GM23338 (cell line): Measurements from ENCODE around the gene DNAJC13. TPM values are rescaled to one million over a fixed set of nuclear protein-coding genes. Genes with fewer than 3 reads are reported as not detected.

ENCODE experiments used
- ATAC-seq: fragments of 200-7000 bp; cut with Tn5 transposase; 3 replicates; pipeline ENCODE4 v1.9.1; 2020
- DNase-seq: peaks from one replicate; pipeline ENCODE4 v3.0.0-alpha.2; 2015; ENCODE audit warnings: low spot score
- H2AFZ ChIP-seq: fragments of 200-600 bp; sonication (generic); 2 replicates; pipeline ENCODE4 v1.8.0; 2016; ENCODE audit warnings: antibody characterized with exemption, mild to moderate bottlenecking, moderate library complexity
- H3F3A ChIP-seq: fragments of 200-600 bp; sonication (generic); replicated peaks from 2 replicates; pipeline ENCODE4 v1.8.0; 2017; ENCODE audit warnings: antibody characterized with exemption, mixed run types, low read depth
- H3K27ac ChIP-seq: fragments of 200-600 bp; sonication (generic); 2 replicates; pipeline ENCODE4 v1.6.1; 2016; ENCODE audit warnings: low read depth
- H3K27me3 ChIP-seq: fragments of 200-600 bp; sonication (generic); 2 replicates; pipeline ENCODE4 v1.8.0; 2016; ENCODE audit warnings: mild to moderate bottlenecking, mixed run types, moderate library complexity; ENCODE audit not compliant: insufficient read depth
- H3K36me3 ChIP-seq: fragments of 200-600 bp; sonication (generic); 2 replicates; pipeline ENCODE4 v1.8.0; 2016; ENCODE audit warnings: mild to moderate bottlenecking; ENCODE audit not compliant: insufficient read depth
- H3K4me1 ChIP-seq: fragments of 200-600 bp; sonication (generic); 2 replicates; pipeline ENCODE4 v1.8.0; 2016; ENCODE audit warnings: mild to moderate bottlenecking, moderate library complexity; ENCODE audit not compliant: insufficient read depth
- H3K4me2 ChIP-seq: fragments of 200-600 bp; sonication (generic); 2 replicates; pipeline ENCODE4 v1.7.1; 2017; ENCODE audit warnings: mixed run types
- H3K4me3 ChIP-seq: fragments of 200-600 bp; sonication (generic); 2 replicates; pipeline ENCODE4 v1.6.1; 2016; ENCODE audit warnings: mixed run types
- H3K79me2 ChIP-seq: fragments of 200-600 bp; sonication (generic); replicated peaks from 2 replicates; pipeline ENCODE4 v1.8.0; 2017; ENCODE audit warnings: mild to moderate bottlenecking; ENCODE audit not compliant: insufficient read depth
- H3K9me2 ChIP-seq: fragments of 200-600 bp; sonication (generic); 2 replicates; pipeline ENCODE4 v1.8.0; 2017; ENCODE audit not compliant: insufficient read depth
- H4K20me1 ChIP-seq: fragments of 200-600 bp; sonication (generic); replicated peaks from 2 replicates; pipeline ENCODE4 v1.8.0; 2017; ENCODE audit warnings: mild to moderate bottlenecking; ENCODE audit not compliant: insufficient read depth
- H3K27ac Mint-ChIP-seq: 2 replicates; pipeline ENCODE4 v1.8.0; 2020; ENCODE audit warnings: inconsistent platforms, mild to moderate bottlenecking, moderate library complexity, mixed read lengths
- H3K27me3 Mint-ChIP-seq: 3 replicates; pipeline ENCODE4 v1.8.0; 2022; ENCODE audit warnings: low read depth, mild to moderate bottlenecking, moderate library complexity, mixed read lengths, inconsistent platforms; ENCODE audit not compliant: insufficient read depth, poor library complexity
- H3K36me3 Mint-ChIP-seq: 3 replicates; pipeline ENCODE4 v1.8.0; 2021; ENCODE audit warnings: low read depth, mild to moderate bottlenecking, inconsistent platforms, moderate library complexity, mixed read lengths
- H3K4me1 Mint-ChIP-seq: 3 replicates; pipeline ENCODE4 v1.8.0; 2020; ENCODE audit warnings: mild to moderate bottlenecking, inconsistent platforms, mixed read lengths
- H3K4me3 Mint-ChIP-seq: 3 replicates; pipeline ENCODE4 v1.8.0; 2021; ENCODE audit warnings: moderate library complexity, mild to moderate bottlenecking, inconsistent platforms, mixed read lengths
- H3K9me3 Mint-ChIP-seq: 3 replicates; pipeline ENCODE4 v1.8.0; 2020; ENCODE audit warnings: moderate library complexity, mild to moderate bottlenecking, inconsistent platforms, mixed read lengths
- CREB1 ChIP-seq: fragments of 250-450 bp; sonication (Bioruptor Pico); IDR thresholded peaks from 2 replicates; pipeline ENCODE4 v1.5.0; 2020; ENCODE audit warnings: low read depth, mild to moderate bottlenecking, moderate library complexity
- CTCF ChIP-seq, 2 experiments: fragments of 200-600 bp in 1 of 2; sonication (generic) in 1 of 2; conservative IDR thresholded peaks; 2 replicates each; pipeline versions ENCODE4 v1.5.1 to v1.6.1; 2016 to 2017; ENCODE audit warnings: antibody characterized with exemption in 2 of 2, low read depth in 2 of 2, mild to moderate bottlenecking in 2 of 2, moderate library complexity in 1 of 2
- ETS1 ChIP-seq: IDR thresholded peaks from 2 replicates; pipeline ENCODE4 v1.6.1; 2016; ENCODE audit warnings: antibody characterized with exemption
- EZH2 ChIP-seq: fragments of 200-600 bp; sonication (generic); IDR thresholded peaks from one replicate; pipeline ENCODE4 v1.8.0; 2017; ENCODE audit warnings: antibody characterized with exemption, mild to moderate bottlenecking, low read depth; ENCODE audit not compliant: unreplicated experiment
- EZH2phosphoT487 ChIP-seq: fragments of 200-600 bp; sonication (generic); IDR thresholded peaks from one replicate; pipeline ENCODE4 v1.8.1; 2018; ENCODE audit warnings: antibody characterized with exemption; ENCODE audit not compliant: unreplicated experiment
- JUNB ChIP-seq: IDR thresholded peaks from one replicate; pipeline ENCODE4 v1.6.1; 2016; ENCODE audit warnings: antibody characterized with exemption; ENCODE audit not compliant: unreplicated experiment
- POLR2AphosphoS5 ChIP-seq: IDR thresholded peaks from 2 replicates; pipeline ENCODE4 v1.6.1; 2016; ENCODE audit warnings: antibody characterized with exemption, low read depth
- REST ChIP-seq: IDR thresholded peaks from one replicate; pipeline ENCODE4 v1.6.1; 2018; ENCODE audit warnings: antibody characterized with exemption; ENCODE audit not compliant: unreplicated experiment
- STAT1 ChIP-seq: IDR thresholded peaks from one replicate; pipeline ENCODE4 v1.6.1; 2016; ENCODE audit warnings: antibody characterized with exemption; ENCODE audit not compliant: unreplicated experiment
- ZNF462 ChIP-seq: fragments of 250-450 bp; sonication (Bioruptor Pico); IDR thresholded peaks from 2 replicates; pipeline ENCODE4 v1.5.0; 2020; ENCODE audit warnings: mild to moderate bottlenecking, moderate library complexity
- polyA plus RNA-seq: library from polyadenylated mRNA; unstranded; fragments of >200 nt; fragmentation: Nextera tagmentation; extraction: Ambion mirVana; gene quantifications from 2 replicates; pipeline ENCODE4 v1.2.1, GENCODE V29; 2016
- total RNA-seq: library from RNA; depleted of rRNA; stranded (reverse); fragments of >200 nt; shearing (Covaris generic); gene quantifications from 2 replicates; pipeline ENCODE4 v1.2.3, GENCODE V29; 2014

DNAJC13 gene
- total and polyA plus RNA-seq, 2 experiments from 2014 or later: 8.3 to 33.6 TPM

GRCh38 chr3:132378048-132378762 lies 39.1 kb upstream of the DNAJC13 start:
- no peak for DNase-seq
- Histone ChIP-seq H3F3A (no peaks in the 10 kb centered on the region), H2AFZ (no peak overlapping the region), H4K20me1 (no peaks in the 10 kb centered on the region), H3K79me2 (no peaks in the 10 kb centered on the region; the same call in 1 of the 2 replicates), H3K27me3 (no peaks in the 10 kb centered on the region), H3K9me2 (no peaks in the 10 kb centered on the region; the same call in none of the 2 replicates), H3K4me2 (no peak overlapping the region), H3K4me1 (peaks cover 4% of the 10 kb centered on the region; the same call in 1 of the 2 replicates), H3K4me3 (no peak overlapping the region), H3K27ac (no peak overlapping the region), H3K36me3 (no peaks in the 10 kb centered on the region)
- TF ChIP-seq REST: no peak
- TF ChIP-seq CREB1 (CRISPR knock-in tag): no peak
- no peak for TF ChIP-seq ETS1
- no peak for TF ChIP-seq ZNF462 (CRISPR knock-in tag)
- TF ChIP-seq EZH2: no peak
- TF ChIP-seq STAT1: no peak
- no peak for TF ChIP-seq EZH2phosphoT487
- TF ChIP-seq POLR2AphosphoS5: no peak
- TF ChIP-seq JUNB: no peak
- TF ChIP-seq CTCF (conservative IDR thresholded peaks at IDR 0.05; ENCODE audit: low read depth in 2 of 2): no peak
- peaks cover 8% of the 10 kb centered on the region for H3K27me3 Mint-ChIP-seq
- H3K9me3 Mint-ChIP-seq: peaks cover 45% of the 10 kb centered on the region
- peaks cover 33% of the 10 kb centered on the region for H3K36me3 Mint-ChIP-seq
- peaks cover 33% of the 10 kb centered on the region for H3K4me1 Mint-ChIP-seq
- no peak overlapping the region for H3K4me3 Mint-ChIP-seq
- ATAC-seq: no peak
- no peak overlapping the region for H3K27ac Mint-ChIP-seq
